Heart left ventricle (tissue), 16 donors: ENCODE results near the gene ARHGAP12. TPM values are rescaled to one million over a fixed set of nuclear protein-coding genes. Genes with fewer than 3 reads are reported as not detected.

Experiments used
- ATAC-seq, 4 donors: fragments of 200-7000 bp; cut with Tn5 transposase; one replicate each; pipeline ENCODE4 v1.9.1; 2020 to 2022; ENCODE audit warnings: moderate library complexity in 4 of 4, mild to moderate bottlenecking in 3 of 4, moderate number of reproducible peaks in 1 of 4
- DNase-seq, 5 donors: peaks; one replicate each; pipeline ENCODE4 v3.0.0-alpha.2; 2020
- H3K27ac ChIP-seq, 12 donors: fragments of 200-600 bp; sonication (generic) in 4 of 12; one replicate each; pipeline versions ENCODE4 v1.5.0 to v1.8.0; 2016 to 2022; ENCODE audit warnings: mild to moderate bottlenecking in 2 of 12
- H3K27me3 ChIP-seq, 9 donors: fragments of 200-600 bp; sonication (generic) in 2 of 9; one replicate each; pipeline versions ENCODE4 v1.5.1 to v1.8.0; 2016 to 2022; ENCODE audit warnings: mild to moderate bottlenecking in 3 of 9
- H3K36me3 ChIP-seq, 9 donors: fragments of 200-600 bp; sonication (generic) in 2 of 9; one replicate each; pipeline versions ENCODE4 v1.5.0 to v1.8.0; 2018 to 2022; ENCODE audit warnings: mild to moderate bottlenecking in 2 of 9
- H3K4me1 ChIP-seq, 12 donors: fragments of 200-600 bp; sonication (generic) in 4 of 12; one replicate each; pipeline versions ENCODE4 v1.5.0 to v1.8.0; 2016 to 2022; ENCODE audit warnings: mild to moderate bottlenecking in 3 of 12
- H3K4me3 ChIP-seq, 12 donors: fragments of 200-600 bp; sonication (generic) in 4 of 12; one replicate each; pipeline versions ENCODE4 v1.5.0 to v1.8.0; 2017 to 2022; ENCODE audit warnings: mild to moderate bottlenecking in 9 of 12, moderate library complexity in 4 of 12
- H3K9me3 ChIP-seq, 12 donors: fragments of 200-600 bp; sonication (generic) in 4 of 12; one replicate each; pipeline versions ENCODE4 v1.5.0 to v1.8.0; 2016 to 2022; ENCODE audit warnings: mild to moderate bottlenecking in 1 of 12
- POLR2A ChIP-seq, 2 donors: fragments of 450-650 bp; IDR thresholded peaks; one replicate each; pipeline ENCODE4 v1.6.1; 2017; ENCODE audit warnings: antibody characterized with exemption in 2 of 2, mild to moderate bottlenecking in 2 of 2, moderate library complexity in 2 of 2
- WGBS, 4 donors: extraction: QIAGEN DNeasy Blood & Tissue Kit in 2 of 4; methylation state at CpG; one replicate each; pipeline versions ENCODE4 v1.1.5 to v1.1.7; 2013 to 2018; 5-methylcytosine and 5-hydroxymethylcytosine counted together
- intact Hi-C, 10 donors: fragments of 100-400 bp; cut with DNase I; formaldehyde crosslinking; loops; one replicate each; pipeline versions ENCODE4 v1.11.1 to v1.14.2; 2022
- polyA plus RNA-seq, 2 donors: library from polyadenylated mRNA; stranded (reverse); fragments of 200-250 nt; gene quantifications; one replicate each; pipeline ENCODE4 v1.2.3, GENCODE V29; 2013
- total RNA-seq, 9 donors: library from RNA; depleted of rRNA in 2 of 9; stranded (reverse); fragments of >200 nt in 2 of 9; fragmentation: NEBNext Ultra II Directional in 3 of 9; extraction: Animal tissue kit (Norgen Biotek cat#: 25700) in 3 of 9; gene quantifications; one replicate each; pipeline versions ENCODE4 v1.1.0 to v1.2.4, GENCODE V29; 2016 to 2023
- TF ChIP-seq, protein P1 (sequence below), 12 donors: fragments of 200-600 bp; sonication (generic) in 4 of 12; IDR thresholded peaks; one replicate each; pipeline versions ENCODE4 v1.5.0 to v1.8.0; 2018 to 2022; ENCODE audit warnings: antibody characterized with exemption in 12 of 12, mild to moderate bottlenecking in 5 of 12
- donor health status: ischemic (EF 13 %, LVEDD 7.1; RV severe dilation, severe dysfunction).
- donor health status: healthy with polysubstance abuse.
- donor health status: DM: no; HTN: yes; CAD: no.
- donor health status: DM: no; HTN: no; CAD: no.
- donor health status: ischemic (EF 25% LVEDD 6.9; RV normal size, moderate dysfunction).
- donor health status: ischemic (EF 25% LVEDD 5.7; RV mildly dilated, moderate dysfunction).
- donor health status: healthy.
- donor health status: DM: yes; HTN: yes; CAD: no.
- donor health status: ischemic (EF 35%, LVEDD 5.7; RV mildly dilated, moderate dysfunction).
- donor health status: nonischemic (EF 11% LVEDD 7.7; RV severe dilation, severe dysfunction).
- donor health status: DM: yes; HTN: yes; CAD: no.
- donor health status: PGD.
- donor health status: ischemic (EF 29% LVEDD 5.4; RV normal size, mild dysfunction).
- donor health status: nonischemic (EF 23%, LVEDD 6.1; RV moderate dilation, normal function).

The ARHGAP12 gene
- total and polyA plus RNA-seq, 11 donors: 11.5 to 27.6 (median 20.1) TPM

DNA sequence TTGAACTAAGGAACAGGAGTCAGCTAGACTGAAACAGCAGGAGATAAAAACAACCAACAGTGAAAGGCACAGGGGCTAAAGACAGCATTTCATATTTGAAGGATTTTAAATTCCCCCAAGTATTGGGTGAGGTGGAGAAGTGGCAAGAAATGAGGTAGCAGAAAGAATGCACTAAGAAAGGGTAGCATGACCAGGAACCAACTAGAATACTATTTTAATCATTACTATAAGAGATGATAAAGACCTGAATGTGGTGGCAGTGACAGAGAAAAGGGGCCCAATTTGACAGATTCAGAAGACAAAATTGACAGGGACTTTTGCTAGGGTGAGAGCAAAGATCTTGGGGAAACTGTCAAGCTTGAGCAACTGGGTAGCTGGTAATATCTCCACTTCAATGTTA lies 94.9 kb downstream of the ARHGAP12 start:
- DNase-seq: no peak
- Histone ChIP-seq H3K9me3 (no peaks in the 10 kb centered on the region), H3K4me1 (no peaks in the 10 kb centered on the region), H3K4me3 (no peak overlapping the region), H3K27ac (no peak overlapping the region), H3K36me3 (peaks cover 0 to 10% (median 0%) of the 10 kb centered on the region in 9 donors), H3K27me3 (no peaks in the 10 kb centered on the region)
- intact Hi-C loops: no loop called here
- TF ChIP-seq, protein P1, sequence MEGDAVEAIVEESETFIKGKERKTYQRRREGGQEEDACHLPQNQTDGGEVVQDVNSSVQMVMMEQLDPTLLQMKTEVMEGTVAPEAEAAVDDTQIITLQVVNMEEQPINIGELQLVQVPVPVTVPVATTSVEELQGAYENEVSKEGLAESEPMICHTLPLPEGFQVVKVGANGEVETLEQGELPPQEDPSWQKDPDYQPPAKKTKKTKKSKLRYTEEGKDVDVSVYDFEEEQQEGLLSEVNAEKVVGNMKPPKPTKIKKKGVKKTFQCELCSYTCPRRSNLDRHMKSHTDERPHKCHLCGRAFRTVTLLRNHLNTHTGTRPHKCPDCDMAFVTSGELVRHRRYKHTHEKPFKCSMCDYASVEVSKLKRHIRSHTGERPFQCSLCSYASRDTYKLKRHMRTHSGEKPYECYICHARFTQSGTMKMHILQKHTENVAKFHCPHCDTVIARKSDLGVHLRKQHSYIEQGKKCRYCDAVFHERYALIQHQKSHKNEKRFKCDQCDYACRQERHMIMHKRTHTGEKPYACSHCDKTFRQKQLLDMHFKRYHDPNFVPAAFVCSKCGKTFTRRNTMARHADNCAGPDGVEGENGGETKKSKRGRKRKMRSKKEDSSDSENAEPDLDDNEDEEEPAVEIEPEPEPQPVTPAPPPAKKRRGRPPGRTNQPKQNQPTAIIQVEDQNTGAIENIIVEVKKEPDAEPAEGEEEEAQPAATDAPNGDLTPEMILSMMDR (IDR thresholded peaks at IDR 0.05): no peak
- no peak for TF ChIP-seq POLR2A (IDR thresholded peaks at IDR 0.05)
- ATAC-seq: no peak

DNA sequence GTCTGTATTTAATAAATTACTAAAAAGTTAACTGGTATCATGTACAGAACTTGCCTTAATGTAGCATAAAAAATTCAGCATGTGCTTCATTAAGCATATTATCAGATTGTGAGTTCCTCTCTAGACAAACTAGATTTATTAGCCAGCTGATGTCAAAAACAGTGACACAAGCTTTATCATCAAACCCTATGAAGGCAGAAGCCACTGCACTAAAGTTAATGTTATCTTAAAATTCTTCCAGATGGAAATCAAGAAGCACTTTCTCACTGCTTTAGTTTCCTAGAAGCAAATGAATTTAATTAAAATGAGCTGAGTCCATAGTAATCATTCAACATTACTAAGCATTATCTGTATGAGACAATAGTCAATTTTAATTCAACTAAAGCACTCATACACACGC lies 96.4 kb downstream of the ARHGAP12 start:
- Histone ChIP-seq H3K4me3 (no peak overlapping the region), H3K4me1 (no peaks in the 10 kb centered on the region), H3K36me3 (peaks cover 0 to 6% (median 0%) of the 10 kb centered on the region in 9 donors), H3K9me3 (no peaks in the 10 kb centered on the region), H3K27ac (no peak overlapping the region), H3K27me3 (no peaks in the 10 kb centered on the region)
- WGBS, 4 donors: 95 to 98% (median 96%) methylated on average over 1 of the region's 1 CpG
- intact Hi-C loops: no loop called here
- DNase-seq: no peak
- ATAC-seq: no peak
- TF ChIP-seq, protein P1 (IDR thresholded peaks at IDR 0.05): no peak
- no peak for TF ChIP-seq POLR2A (IDR thresholded peaks at IDR 0.05)

DNA sequence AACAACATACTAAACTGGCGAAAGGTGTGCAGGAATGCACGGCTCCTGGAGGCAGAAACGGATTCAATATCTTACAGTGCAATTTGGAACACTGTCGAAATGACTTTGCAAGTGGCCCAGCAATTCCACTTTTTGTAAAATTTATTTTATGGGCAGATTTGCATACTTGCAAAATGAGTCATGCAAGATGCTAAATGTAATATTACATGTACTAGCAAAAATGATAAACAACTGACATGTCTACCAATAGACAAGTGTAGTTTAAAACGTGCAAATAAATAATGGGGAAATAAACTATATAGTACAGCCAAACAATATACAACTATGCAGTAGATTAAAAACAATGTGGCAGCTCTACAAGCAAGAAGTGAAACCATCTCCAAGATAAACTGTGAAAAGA lies 97.7 kb downstream of the ARHGAP12 start:
- Histone ChIP-seq H3K9me3 (no peaks in the 10 kb centered on the region), H3K4me3 (no peak overlapping the region), H3K36me3 (peaks cover 0 to 8% (median 0%) of the 10 kb centered on the region in 9 donors), H3K27me3 (no peaks in the 10 kb centered on the region), H3K27ac (no peak overlapping the region), H3K4me1 (no peaks in the 10 kb centered on the region)
- TF ChIP-seq, protein P1 (IDR thresholded peaks at IDR 0.05): no peak
- TF ChIP-seq POLR2A (IDR thresholded peaks at IDR 0.05): no peak
- intact Hi-C loops: no loop called here
- WGBS, 4 donors: 90 to 95% (median 91%) methylated on average over 5 of the region's 5 CpGs
- ATAC-seq: no peak
- no peak for DNase-seq

DNA sequence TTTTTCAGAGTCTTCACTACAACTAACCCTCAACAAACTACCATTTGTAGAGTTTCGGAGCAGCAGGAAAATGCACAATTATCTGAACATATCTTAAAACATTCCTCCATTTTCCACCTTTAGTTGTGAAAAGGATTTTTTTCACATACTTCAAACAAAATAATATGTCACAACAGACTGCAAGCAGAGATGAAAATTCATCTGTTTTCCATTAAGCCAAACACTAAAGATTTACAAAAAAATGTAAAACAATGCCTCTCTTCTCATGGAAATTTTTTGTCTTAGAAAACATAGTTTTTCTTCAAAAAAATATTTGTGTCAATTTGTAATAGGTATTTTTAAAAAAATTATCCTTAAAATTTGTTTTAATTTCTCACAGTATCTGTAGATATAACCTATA lies 98.9 kb downstream of the ARHGAP12 start:
- ATAC-seq: no peak
- H3K36me3 ChIP-seq: peaks cover 0 to 15% (median 4%) of the 10 kb centered on the region in 9 donors
- 87 to 100% (median 99%) methylated on average over 1 of the region's 1 CpG for WGBS, 4 donors
- H3K27me3 ChIP-seq: no peaks in the 10 kb centered on the region
- no peak for DNase-seq
- TF ChIP-seq, protein P1 (IDR thresholded peaks at IDR 0.05): no peak
- no peak for TF ChIP-seq POLR2A (IDR thresholded peaks at IDR 0.05)
- no peak overlapping the region for H3K27ac ChIP-seq
- no peak overlapping the region for H3K4me3 ChIP-seq
- no peaks in the 10 kb centered on the region for H3K9me3 ChIP-seq
- no peaks in the 10 kb centered on the region for H3K4me1 ChIP-seq
- intact Hi-C loops: no loop called here
